WTC11 (cell line): ENCODE data around the gene ZMAT2. TPM values are rescaled to one million over a fixed set of nuclear protein-coding genes. Genes with fewer than 3 reads are reported as not detected.
"Not testable (repeated sequence)": the region's sequence is repeated elsewhere in the genome, so short reads cannot be mapped to it uniquely, and the experiment has no call there.

Source experiments
- ATAC-seq: fragments of 200-7000 bp; cut with Tn5 transposase; 2 replicates; pipeline ENCODE4 v1.10.0; 2021; ENCODE audit warnings: mild to moderate bottlenecking, moderate library complexity
- CTCF ChIA-PET: fragments of 300-600 bp; sonication (Branson Sonifier 250); formaldehyde crosslinking; loops from one replicate; lab custom pipeline; 2021; ENCODE audit warnings: antibody characterized with exemption; lab: Charles Lee
- POLR2A ChIA-PET: fragments of 350-600 bp; sonication (Branson Sonifier 250); formaldehyde crosslinking; loops from one replicate; lab custom pipeline; 2021; ENCODE audit warnings: antibody characterized with exemption; lab: Charles Lee
- DNase-seq: peaks from one replicate; pipeline ENCODE4 v3.0.0; 2021; ENCODE audit warnings: low spot score
- H3K27ac Mint-ChIP-seq: 2 replicates; pipeline ENCODE4 v1.8.0; 2021; ENCODE audit warnings: mixed read lengths
- H3K27me3 Mint-ChIP-seq: 2 replicates; pipeline ENCODE4 v1.8.0; 2021; ENCODE audit warnings: low read depth, mild to moderate bottlenecking, moderate library complexity, mixed read lengths
- H3K36me3 Mint-ChIP-seq: 2 replicates; pipeline ENCODE4 v1.8.0; 2021; ENCODE audit warnings: mixed read lengths
- H3K4me1 Mint-ChIP-seq: 2 replicates; pipeline ENCODE4 v1.8.0; 2022; ENCODE audit warnings: mixed read lengths
- H3K4me3 Mint-ChIP-seq: 2 replicates; pipeline ENCODE4 v1.8.0; 2021; ENCODE audit warnings: mild to moderate bottlenecking, moderate library complexity, mixed read lengths
- H3K9me3 Mint-ChIP-seq: 2 replicates; pipeline ENCODE4 v1.8.0; 2021; ENCODE audit warnings: mixed read lengths
- ESRRA ChIP-seq: sonication (generic); formaldehyde crosslinking; IDR thresholded peaks from 2 replicates; pipeline ENCODE4 v1.8.1; 2022; ENCODE audit warnings: mild to moderate bottlenecking, missing genetic modification reagents, borderline replicate concordance
- PRDM15 ChIP-seq: sonication (generic); formaldehyde crosslinking; IDR thresholded peaks from 2 replicates; pipeline ENCODE4 v1.8.0; 2022; ENCODE audit warnings: missing genetic modification reagents
- RORB ChIP-seq: fragments of 250-450 bp; sonication (Bioruptor Pico); IDR thresholded peaks from 2 replicates; pipeline ENCODE4 v1.9.0; 2021; ENCODE audit warnings: mild to moderate bottlenecking
- STAT6 ChIP-seq: sonication (generic); formaldehyde crosslinking; conservative IDR thresholded peaks from 2 replicates; pipeline ENCODE4 v1.8.1; 2023; ENCODE audit warnings: mild to moderate bottlenecking, low read depth, missing genetic modification reagents, moderate library complexity
- ZMAT4 ChIP-seq: fragments of 250-450 bp; sonication (Bioruptor Pico); IDR thresholded peaks from 2 replicates; pipeline ENCODE4 v1.9.0; 2021; ENCODE audit warnings: mild to moderate bottlenecking
- ZNF121 ChIP-seq: sonication (generic); formaldehyde crosslinking; IDR thresholded peaks from 2 replicates; pipeline ENCODE4 v1.8.0; 2023; ENCODE audit warnings: missing genetic modification reagents
- ZNF232 ChIP-seq: sonication (generic); formaldehyde crosslinking; IDR thresholded peaks from 2 replicates; pipeline ENCODE4 v1.8.0; 2022; ENCODE audit warnings: mild to moderate bottlenecking, missing genetic modification reagents
- ZNF317 ChIP-seq: sonication (generic); formaldehyde crosslinking; IDR thresholded peaks from 2 replicates; pipeline ENCODE4 v1.8.1; 2023; ENCODE audit warnings: low read depth, mild to moderate bottlenecking, moderate library complexity, missing genetic modification reagents, borderline replicate concordance
- ZNF416 ChIP-seq: fragments of 250-450 bp; sonication (Bioruptor Pico); IDR thresholded peaks from 2 replicates; pipeline ENCODE4 v1.9.0; 2021; ENCODE audit warnings: mild to moderate bottlenecking, inconsistent platforms
- total RNA-seq: library from RNA; stranded (reverse); gene quantifications from 3 replicates; pipeline ENCODE4 v1.2.3, GENCODE V29; 2021
- TF ChIP-seq, protein P1 (sequence below): sonication (generic); formaldehyde crosslinking; IDR thresholded peaks from 2 replicates; pipeline ENCODE4 v1.8.0; 2022; ENCODE audit warnings: mild to moderate bottlenecking, missing genetic modification reagents
- TF ChIP-seq, protein P2 (sequence below): fragments of 250-450 bp; sonication (Bioruptor Pico); IDR thresholded peaks from 2 replicates; pipeline ENCODE4 v1.9.0; 2021; ENCODE audit warnings: mild to moderate bottlenecking, borderline replicate concordance
- TF ChIP-seq, protein P3 (sequence below): sonication (generic); formaldehyde crosslinking; IDR thresholded peaks from 2 replicates; pipeline ENCODE4 v1.8.1; 2022; ENCODE audit warnings: low read depth, missing genetic modification reagents, borderline replicate concordance
- TF ChIP-seq, protein P4 (sequence below): sonication (generic); formaldehyde crosslinking; IDR thresholded peaks from 2 replicates; pipeline ENCODE4 v1.8.1; 2022; ENCODE audit warnings: missing genetic modification reagents, borderline replicate concordance

The ZMAT2 gene
- total RNA-seq, 1 experiment from 2014 or later = 57.2 TPM

- TF ChIP-seq, protein P1, sequence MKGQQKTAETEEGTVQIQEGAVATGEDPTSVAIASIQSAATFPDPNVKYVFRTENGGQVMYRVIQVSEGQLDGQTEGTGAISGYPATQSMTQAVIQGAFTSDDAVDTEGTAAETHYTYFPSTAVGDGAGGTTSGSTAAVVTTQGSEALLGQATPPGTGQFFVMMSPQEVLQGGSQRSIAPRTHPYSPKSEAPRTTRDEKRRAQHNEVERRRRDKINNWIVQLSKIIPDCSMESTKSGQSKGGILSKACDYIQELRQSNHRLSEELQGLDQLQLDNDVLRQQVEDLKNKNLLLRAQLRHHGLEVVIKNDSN (CRISPR knock-in tag) = 0 out of 2 replicates have a peak, but pooled peaks have one; percentile 31
- TF ChIP-seq STAT6 (CRISPR knock-in tag) = no peak
- TF ChIP-seq, protein P2, sequence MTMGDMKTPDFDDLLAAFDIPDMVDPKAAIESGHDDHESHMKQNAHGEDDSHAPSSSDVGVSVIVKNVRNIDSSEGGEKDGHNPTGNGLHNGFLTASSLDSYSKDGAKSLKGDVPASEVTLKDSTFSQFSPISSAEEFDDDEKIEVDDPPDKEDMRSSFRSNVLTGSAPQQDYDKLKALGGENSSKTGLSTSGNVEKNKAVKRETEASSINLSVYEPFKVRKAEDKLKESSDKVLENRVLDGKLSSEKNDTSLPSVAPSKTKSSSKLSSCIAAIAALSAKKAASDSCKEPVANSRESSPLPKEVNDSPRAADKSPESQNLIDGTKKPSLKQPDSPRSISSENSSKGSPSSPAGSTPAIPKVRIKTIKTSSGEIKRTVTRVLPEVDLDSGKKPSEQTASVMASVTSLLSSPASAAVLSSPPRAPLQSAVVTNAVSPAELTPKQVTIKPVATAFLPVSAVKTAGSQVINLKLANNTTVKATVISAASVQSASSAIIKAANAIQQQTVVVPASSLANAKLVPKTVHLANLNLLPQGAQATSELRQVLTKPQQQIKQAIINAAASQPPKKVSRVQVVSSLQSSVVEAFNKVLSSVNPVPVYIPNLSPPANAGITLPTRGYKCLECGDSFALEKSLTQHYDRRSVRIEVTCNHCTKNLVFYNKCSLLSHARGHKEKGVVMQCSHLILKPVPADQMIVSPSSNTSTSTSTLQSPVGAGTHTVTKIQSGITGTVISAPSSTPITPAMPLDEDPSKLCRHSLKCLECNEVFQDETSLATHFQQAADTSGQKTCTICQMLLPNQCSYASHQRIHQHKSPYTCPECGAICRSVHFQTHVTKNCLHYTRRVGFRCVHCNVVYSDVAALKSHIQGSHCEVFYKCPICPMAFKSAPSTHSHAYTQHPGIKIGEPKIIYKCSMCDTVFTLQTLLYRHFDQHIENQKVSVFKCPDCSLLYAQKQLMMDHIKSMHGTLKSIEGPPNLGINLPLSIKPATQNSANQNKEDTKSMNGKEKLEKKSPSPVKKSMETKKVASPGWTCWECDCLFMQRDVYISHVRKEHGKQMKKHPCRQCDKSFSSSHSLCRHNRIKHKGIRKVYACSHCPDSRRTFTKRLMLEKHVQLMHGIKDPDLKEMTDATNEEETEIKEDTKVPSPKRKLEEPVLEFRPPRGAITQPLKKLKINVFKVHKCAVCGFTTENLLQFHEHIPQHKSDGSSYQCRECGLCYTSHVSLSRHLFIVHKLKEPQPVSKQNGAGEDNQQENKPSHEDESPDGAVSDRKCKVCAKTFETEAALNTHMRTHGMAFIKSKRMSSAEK (CRISPR knock-in tag) = no peak
- TF ChIP-seq ZNF121 (CRISPR knock-in tag) = no peak
- TF ChIP-seq ZMAT4 (CRISPR knock-in tag) = no peak
- TF ChIP-seq, protein P3, sequence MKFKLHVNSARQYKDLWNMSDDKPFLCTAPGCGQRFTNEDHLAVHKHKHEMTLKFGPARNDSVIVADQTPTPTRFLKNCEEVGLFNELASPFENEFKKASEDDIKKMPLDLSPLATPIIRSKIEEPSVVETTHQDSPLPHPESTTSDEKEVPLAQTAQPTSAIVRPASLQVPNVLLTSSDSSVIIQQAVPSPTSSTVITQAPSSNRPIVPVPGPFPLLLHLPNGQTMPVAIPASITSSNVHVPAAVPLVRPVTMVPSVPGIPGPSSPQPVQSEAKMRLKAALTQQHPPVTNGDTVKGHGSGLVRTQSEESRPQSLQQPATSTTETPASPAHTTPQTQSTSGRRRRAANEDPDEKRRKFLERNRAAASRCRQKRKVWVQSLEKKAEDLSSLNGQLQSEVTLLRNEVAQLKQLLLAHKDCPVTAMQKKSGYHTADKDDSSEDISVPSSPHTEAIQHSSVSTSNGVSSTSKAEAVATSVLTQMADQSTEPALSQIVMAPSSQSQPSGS = no peak
- no peak for TF ChIP-seq ZNF232 (CRISPR knock-in tag)
These were observed 35.7 kb upstream of the ZMAT2 start, which contains the start of gene WDR55 (continued) for GRCh38 chr5:140664359-140665119.

DNA sequence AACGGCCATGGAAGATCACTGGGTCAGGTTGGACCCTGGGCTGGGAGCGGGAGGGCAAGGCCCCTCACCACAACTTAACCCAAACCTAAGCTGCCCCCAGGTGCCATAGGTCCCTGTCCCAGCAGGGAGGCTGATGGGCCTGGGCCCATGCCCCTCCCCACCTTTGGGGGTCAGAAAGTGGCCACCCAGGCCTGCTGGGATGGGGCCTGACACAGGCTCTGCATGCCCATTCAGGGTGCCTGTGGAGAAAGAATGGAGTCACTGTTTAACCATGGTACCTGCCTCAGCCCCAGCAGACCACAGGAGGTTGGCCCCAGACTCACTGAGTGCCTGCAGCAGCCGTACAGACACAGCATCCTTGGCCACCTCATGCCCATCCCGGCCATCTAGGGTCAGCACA, 29.2 kb upstream of the ZMAT2 start:
- H3K27me3 Mint-ChIP-seq, H3K4me3 Mint-ChIP-seq, H3K27ac Mint-ChIP-seq, ATAC-seq, DNase-seq, H3K9me3 Mint-ChIP-seq: not testable (repeated sequence)
- Mint-ChIP-seq H3K36me3 (peaks cover 51% of the 10 kb centered on the region), H3K4me1 (peaks cover 10% of the 10 kb centered on the region)
- ChIA-PET CTCF (interaction anchor here (1.6 kb wide), 1 partner anchor 36 kb away, joined by 4 read pairs; no protein-coding TSS in a partner anchor), POLR2A (interaction anchor here (0.5 kb wide), 1 partner anchor 58 kb away, joined by 4 read pairs; no protein-coding TSS in a partner anchor)

DNA sequence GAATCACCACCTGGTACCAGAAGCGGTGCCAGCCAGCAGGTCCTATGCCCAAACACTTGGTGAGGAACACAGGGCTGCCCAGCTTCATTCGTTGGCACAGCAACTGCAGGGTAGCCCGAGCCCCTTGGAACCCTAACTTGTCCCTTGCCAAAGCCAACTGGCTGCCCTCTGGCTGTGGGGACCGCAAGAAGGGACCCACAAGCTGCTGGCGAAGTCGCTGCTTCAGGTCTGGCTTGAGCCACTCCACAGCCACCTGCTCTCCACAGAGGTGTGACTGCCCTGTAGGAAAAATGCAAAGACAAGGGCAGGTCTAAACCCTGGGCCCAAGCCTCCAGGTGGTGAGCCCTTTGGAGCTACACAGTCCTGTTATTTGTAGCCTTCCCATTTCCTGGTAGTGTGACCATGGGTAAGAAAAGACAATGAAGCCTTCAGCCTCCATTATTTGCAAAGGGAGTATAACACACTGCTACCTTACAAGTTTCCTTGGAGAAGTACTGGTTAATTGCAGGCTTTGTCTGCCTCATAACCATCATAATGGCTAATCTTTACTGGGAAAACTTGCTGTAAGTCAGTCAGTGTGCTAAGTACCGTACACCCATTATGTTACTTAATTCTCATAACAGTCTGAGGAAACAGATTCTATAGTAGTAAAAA, 28.6 kb upstream of the ZMAT2 start:
- no peaks in the 10 kb centered on the region for H3K27me3 Mint-ChIP-seq
- peak overlapping the region; percentile 36 for H3K27ac Mint-ChIP-seq
- DNase-seq = no peak
- peaks cover 56% of the 10 kb centered on the region for H3K36me3 Mint-ChIP-seq
- ChIA-PET CTCF (interaction anchor here (1.6 kb wide), 1 partner anchor 37 kb away, joined by 4 read pairs; no protein-coding TSS in a partner anchor), POLR2A (interaction anchor here (0.7 kb wide), 1 partner anchor 1837 kb away, joined by 3 read pairs; no protein-coding TSS in a partner anchor)
- peak overlapping the region; percentile 39; the same call in 1 of the 2 replicates for H3K4me3 Mint-ChIP-seq
- H3K9me3 Mint-ChIP-seq = no peaks in the 10 kb centered on the region
- no peak; the same call in none of the 2 replicates for ATAC-seq
- H3K4me1 Mint-ChIP-seq = peaks cover 7% of the 10 kb centered on the region
- TF ChIP-seq RORB (CRISPR knock-in tag) = no peak
- TF ChIP-seq ZNF317 (CRISPR knock-in tag) = no peak
- no peak for TF ChIP-seq PRDM15 (CRISPR knock-in tag)
- no peak for TF ChIP-seq ZNF416
- no peak for TF ChIP-seq ESRRA (CRISPR knock-in tag)
- TF ChIP-seq, protein P1 (CRISPR knock-in tag) = no peak
- TF ChIP-seq, protein P4, sequence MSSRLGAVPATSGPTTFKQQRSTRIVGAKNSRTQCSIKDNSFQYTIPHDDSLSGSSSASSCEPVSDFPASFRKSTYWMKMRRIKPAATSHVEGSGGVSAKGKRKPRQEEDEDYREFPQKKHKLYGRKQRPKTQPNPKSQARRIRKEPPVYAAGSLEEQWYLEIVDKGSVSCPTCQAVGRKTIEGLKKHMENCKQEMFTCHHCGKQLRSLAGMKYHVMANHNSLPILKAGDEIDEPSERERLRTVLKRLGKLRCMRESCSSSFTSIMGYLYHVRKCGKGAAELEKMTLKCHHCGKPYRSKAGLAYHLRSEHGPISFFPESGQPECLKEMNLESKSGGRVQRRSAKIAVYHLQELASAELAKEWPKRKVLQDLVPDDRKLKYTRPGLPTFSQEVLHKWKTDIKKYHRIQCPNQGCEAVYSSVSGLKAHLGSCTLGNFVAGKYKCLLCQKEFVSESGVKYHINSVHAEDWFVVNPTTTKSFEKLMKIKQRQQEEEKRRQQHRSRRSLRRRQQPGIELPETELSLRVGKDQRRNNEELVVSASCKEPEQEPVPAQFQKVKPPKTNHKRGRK (CRISPR knock-in tag) = no peak
